Adrenal gland (tissue), 12 donors: ENCODE measurements around the gene PSME4. TPM values are rescaled to one million over a fixed set of nuclear protein-coding genes. Genes with fewer than 3 reads are reported as not detected.
A peak's percentile ranks its signal among the peaks of the same experiment; 100 is the strongest.

Experiments
- DNase-seq, 7 donors: peaks; one replicate each; pipeline ENCODE4 v3.0.0-alpha.2; 2019 to 2020
- H3K27ac ChIP-seq, 5 donors: fragments of 200-600 bp; sonication (generic) in 4 of 5; 1 replicate in 3 of 5; 2 replicates in 2 of 5; pipeline versions ENCODE4 v1.5.1 to v1.8.0; 2016 to 2020; ENCODE audit warnings: mild to moderate bottlenecking in 1 of 5
- H3K27me3 ChIP-seq: fragments of 200-600 bp; 2 replicates; pipeline ENCODE4 v1.8.0; 2021
- H3K36me3 ChIP-seq, 2 donors: fragments of 200-600 bp; replicated peaks in 1 of 2; 1 replicate in 1 of 2; 2 replicates in 1 of 2; pipeline versions ENCODE4 v1.5.1 to v1.8.0; 2018 to 2022
- H3K4me1 ChIP-seq, 2 donors: fragments of 200-600 bp; replicated peaks in 1 of 2; 1 replicate in 1 of 2; 2 replicates in 1 of 2; pipeline versions ENCODE4 v1.5.1 to v1.8.0; 2018 to 2021
- H3K4me3 ChIP-seq, 4 donors: fragments of 200-600 bp; sonication (generic) in 3 of 4; one replicate each; pipeline ENCODE4 v1.5.1; 2016 to 2018
- H3K9me3 ChIP-seq, 3 donors: fragments of 200-600 bp; sonication (generic) in 1 of 3; replicated peaks in 1 of 3; 1 replicate in 2 of 3; 2 replicates in 1 of 3; pipeline versions ENCODE4 v1.5.1 to v1.8.0; 2016 to 2021
- POLR2A ChIP-seq, 2 donors: fragments of 450-650 bp; IDR thresholded peaks; one replicate each; pipeline ENCODE4 v1.6.1; 2017; ENCODE audit warnings: antibody characterized with exemption in 2 of 2, mild to moderate bottlenecking in 2 of 2, moderate library complexity in 1 of 2
- WGBS, 4 donors: extraction: QIAGEN DNeasy Blood & Tissue Kit in 2 of 4; methylation state at CpG; one replicate each; pipeline versions ENCODE4 v1.1.5 to v1.1.7; 2013 to 2017; 5-methylcytosine and 5-hydroxymethylcytosine counted together
- intact Hi-C, 2 donors: fragments of 100-400 bp; cut with DNase I; formaldehyde crosslinking; loops; one replicate each; pipeline versions ENCODE4 v1.14.1 to v1.15.0; 2022 to 2023
- polyA plus RNA-seq, 3 donors: library from polyadenylated mRNA; stranded (reverse); fragments of 200-250 nt in 2 of 3; fragments of 350-450 nt in 1 of 3; fragmentation: Illumina TruSeq in 1 of 3; extraction: RNeasy Lipid Tissue Mini Kit (QIAGEN cat#74804) in 1 of 3; gene quantifications; one replicate each; pipeline ENCODE4 v1.2.3, GENCODE V29; 2013 to 2014
- total RNA-seq, 9 donors: library from RNA; depleted of rRNA in 4 of 9; stranded (reverse); fragments of >200 nt in 4 of 9; fragments of 120-200 nt in 1 of 9; fragmentation: NEBNext Ultra II Directional in 1 of 9; extraction: Animal tissue kit (Norgen Biotek cat#: 25700) in 1 of 9; gene quantifications; one replicate each; pipeline versions ENCODE4 v1.1.0 to v1.2.4, GENCODE V29; 2013 to 2023
- TF ChIP-seq, protein P1 (sequence below), 6 experiments: fragments of 450-650 bp in 4 of 6; fragments of 200-600 bp in 2 of 6; sonication (generic) in 1 of 6; IDR thresholded peaks; 1 replicate in 5 of 6; 2 replicates in 1 of 6; pipeline versions ENCODE4 v1.5.1 to v1.8.0; 2016 to 2021; ENCODE audit warnings: antibody characterized with exemption in 6 of 6, mild to moderate bottlenecking in 2 of 6, moderate library complexity in 1 of 6
- donor health status: healthy with polysubstance abuse.
- donor health status: Bipolar disorder and iron deficiency.
- donor health status: DM: yes; HTN: yes; CAD: no.
- donor health status: DM: no; HTN: no; CAD: no.
- donor health status: DM: no; HTN: no; CAD: no.
- donor health status: DM: yes; HTN: yes; CAD: no.

The PSME4 gene
- total and polyA plus RNA-seq, 12 donors: 23.9 to 54.9 (median 41.9) TPM

DNA sequence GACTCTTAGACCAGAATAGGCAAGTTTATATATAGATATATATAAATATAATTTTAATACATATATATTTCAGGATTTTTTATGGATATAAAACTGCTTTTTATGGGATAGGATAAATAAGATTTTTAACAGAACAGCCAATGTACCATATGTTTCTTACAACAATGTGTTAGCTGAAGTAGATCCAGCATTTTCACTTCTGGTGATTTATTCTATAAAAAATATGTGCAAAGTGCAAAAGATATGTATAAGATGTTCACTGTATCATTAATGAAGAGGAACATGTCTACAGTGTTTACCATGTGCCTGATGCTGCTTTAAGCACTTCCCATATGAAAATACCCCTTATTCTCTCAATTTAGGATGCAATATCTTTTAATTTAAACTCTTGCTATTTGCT lies 88.8 kb downstream of the PSME4 start:
- no peak for DNase-seq
- peaks cover 0 to 24% of the 10 kb centered on the region in 2 donors for H3K36me3 ChIP-seq
- no peak overlapping the region for H3K4me3 ChIP-seq
- H3K9me3 ChIP-seq: no peaks in the 10 kb centered on the region
- peaks cover 5 to 24% of the 10 kb centered on the region in 2 donors for H3K4me1 ChIP-seq
- H3K27ac ChIP-seq: no peak overlapping the region
- TF ChIP-seq, protein P1, sequence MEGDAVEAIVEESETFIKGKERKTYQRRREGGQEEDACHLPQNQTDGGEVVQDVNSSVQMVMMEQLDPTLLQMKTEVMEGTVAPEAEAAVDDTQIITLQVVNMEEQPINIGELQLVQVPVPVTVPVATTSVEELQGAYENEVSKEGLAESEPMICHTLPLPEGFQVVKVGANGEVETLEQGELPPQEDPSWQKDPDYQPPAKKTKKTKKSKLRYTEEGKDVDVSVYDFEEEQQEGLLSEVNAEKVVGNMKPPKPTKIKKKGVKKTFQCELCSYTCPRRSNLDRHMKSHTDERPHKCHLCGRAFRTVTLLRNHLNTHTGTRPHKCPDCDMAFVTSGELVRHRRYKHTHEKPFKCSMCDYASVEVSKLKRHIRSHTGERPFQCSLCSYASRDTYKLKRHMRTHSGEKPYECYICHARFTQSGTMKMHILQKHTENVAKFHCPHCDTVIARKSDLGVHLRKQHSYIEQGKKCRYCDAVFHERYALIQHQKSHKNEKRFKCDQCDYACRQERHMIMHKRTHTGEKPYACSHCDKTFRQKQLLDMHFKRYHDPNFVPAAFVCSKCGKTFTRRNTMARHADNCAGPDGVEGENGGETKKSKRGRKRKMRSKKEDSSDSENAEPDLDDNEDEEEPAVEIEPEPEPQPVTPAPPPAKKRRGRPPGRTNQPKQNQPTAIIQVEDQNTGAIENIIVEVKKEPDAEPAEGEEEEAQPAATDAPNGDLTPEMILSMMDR (IDR thresholded peaks at IDR 0.05): no peak
- no peak for TF ChIP-seq POLR2A (IDR thresholded peaks at IDR 0.05)
- H3K27me3 ChIP-seq: no peaks in the 10 kb centered on the region
- intact Hi-C loops: no loop called here

- Histone ChIP-seq H3K9me3 (no peaks in the 10 kb centered on the region), H3K4me3 (no peak overlapping the region), H3K27ac (no peak overlapping the region), H3K4me1 (peaks cover 8 to 28% of the 10 kb centered on the region in 2 donors), H3K36me3 (peaks cover 0 to 17% of the 10 kb centered on the region in 2 donors), H3K27me3 (no peaks in the 10 kb centered on the region)
- intact Hi-C loops: no loop called here
- WGBS, 4 donors: 89 to 97% (median 94%) methylated on average over 2 of the region's 2 CpGs
- TF ChIP-seq POLR2A (IDR thresholded peaks at IDR 0.05): no peak
- TF ChIP-seq, protein P1 (IDR thresholded peaks at IDR 0.05): no peak
- DNase-seq: no peak
These were observed 89.4 kb downstream of the PSME4 start for GRCh38 chr2:53881360-53881759.

GRCh38 chr2:53880756-53881155 lies 90.0 kb downstream of the PSME4 start:
- DNase-seq: no peak
- Histone ChIP-seq H3K27ac (peak overlapping the region in 1 of 5 donors; percentile 43), H3K4me1 (peaks cover 8 to 28% of the 10 kb centered on the region in 2 donors), H3K9me3 (no peaks in the 10 kb centered on the region), H3K4me3 (no peak overlapping the region), H3K27me3 (no peaks in the 10 kb centered on the region), H3K36me3 (peaks cover 0 to 15% of the 10 kb centered on the region in 2 donors)
- intact Hi-C loops: no loop called here
- WGBS, 4 donors: 54 to 69% (median 63%) methylated on average over 3 of the region's 3 CpGs
- TF ChIP-seq, protein P1 (IDR thresholded peaks at IDR 0.05): no peak
- no peak for TF ChIP-seq POLR2A (IDR thresholded peaks at IDR 0.05)

- TF ChIP-seq, protein P1 (IDR thresholded peaks at IDR 0.05): no peak
- no peak for TF ChIP-seq POLR2A (IDR thresholded peaks at IDR 0.05)
- peaks cover 8 to 28% of the 10 kb centered on the region in 2 donors for H3K4me1 ChIP-seq
- H3K4me3 ChIP-seq: no peak overlapping the region
- intact Hi-C loops: no loop called here
- no peaks in the 10 kb centered on the region for H3K27me3 ChIP-seq
- H3K36me3 ChIP-seq: peaks cover 0 to 24% of the 10 kb centered on the region in 2 donors
- no peaks in the 10 kb centered on the region for H3K9me3 ChIP-seq
- DNase-seq: peak in 2 of 7 donors; percentile 13 to 21
- peak overlapping the region in 4 of 5 donors; percentile 2 to 52 (median 38) for H3K27ac ChIP-seq
- WGBS, 4 donors: 43 to 60% (median 52%) methylated on average over 2 of the region's 2 CpGs
These were observed 93.2 kb downstream of the PSME4 start for GRCh38 chr2:53877556-53877955.
